Ovary (tissue), 10 donors: ENCODE data around the gene SOAT1. TPM values are rescaled to one million over a fixed set of nuclear protein-coding genes. Genes with fewer than 3 reads are reported as not detected.
"Not testable (repeated sequence)": the region's sequence is repeated elsewhere in the genome, so short reads cannot be mapped to it uniquely, and the experiment has no call there.

ENCODE experiments used
- DNase-seq, 5 donors: peaks; one replicate each; pipeline ENCODE4 v3.0.0-alpha.2; 2019 to 2020
- H3K27ac ChIP-seq, 2 donors: fragments of 200-600 bp; one replicate each; pipeline versions ENCODE4 v1.5.1 to v1.8.0; 2019 to 2022
- H3K27me3 ChIP-seq: fragments of 200-600 bp; one replicate; pipeline ENCODE4 v1.8.0; 2022
- H3K36me3 ChIP-seq: fragments of 200-600 bp; sonication (generic); one replicate; pipeline ENCODE4 v1.5.1; 2019
- H3K4me1 ChIP-seq: one replicate; pipeline ENCODE4 v1.8.1; 2013; ENCODE audit warnings: mild to moderate bottlenecking, moderate library complexity; ENCODE audit not compliant: insufficient read depth
- H3K4me3 ChIP-seq: fragments of 200-600 bp; sonication (generic); one replicate; pipeline ENCODE4 v1.5.1; 2017
- H3K9me3 ChIP-seq, 2 donors: fragments of 200-600 bp in 1 of 2; sonication (generic) in 1 of 2; one replicate each; pipeline versions ENCODE4 v1.5.1 to v1.8.1; 2013 to 2019; ENCODE audit warnings: mild to moderate bottlenecking in 1 of 2, moderate library complexity in 1 of 2
- CTCF ChIP-seq, 3 donors: fragments of 450-650 bp in 2 of 3; fragments of 200-600 bp in 1 of 3; IDR thresholded peaks; one replicate each; pipeline versions ENCODE4 v1.5.1 to v1.8.0; 2016 to 2022; ENCODE audit warnings: antibody characterized with exemption in 3 of 3, mild to moderate bottlenecking in 1 of 3
- EP300 ChIP-seq: sonication (generic); formaldehyde crosslinking; IDR thresholded peaks from one replicate; pipeline ENCODE4 v1.6.1; 2017; ENCODE audit warnings: antibody characterized with exemption
- POLR2A ChIP-seq: fragments of 450-650 bp; IDR thresholded peaks from one replicate; pipeline ENCODE4 v1.6.1; 2017; ENCODE audit warnings: antibody characterized with exemption, mild to moderate bottlenecking, moderate library complexity
- WGBS, 3 donors: extraction: QIAGEN DNeasy Blood & Tissue Kit in 1 of 3; methylation state at CpG; one replicate each; pipeline versions ENCODE4 v1.1.5 to v1.1.7; 2013 to 2017; 5-methylcytosine and 5-hydroxymethylcytosine counted together
- intact Hi-C, 4 donors: fragments of 100-400 bp; cut with DNase I; formaldehyde crosslinking; loops; one replicate each; pipeline versions ENCODE4 v1.11.0 to v1.15.1; 2022 to 2023
- long read RNA-seq, 3 donors: library from polyadenylated mRNA in 2 of 3; unstranded in 2 of 3; transcript quantifications; one replicate each; pipeline ENCODE4 v2.0.0 and lab custom pipeline, GENCODE V29; 2021 to 2026
- polyA plus RNA-seq, 2 donors: library from polyadenylated mRNA; stranded (reverse); fragments of 200-250 nt in 1 of 2; fragments of 350-450 nt in 1 of 2; fragmentation: Illumina TruSeq in 1 of 2; extraction: RNeasy Lipid Tissue Mini Kit (QIAGEN cat#74804) in 1 of 2; gene quantifications; one replicate each; pipeline ENCODE4 v1.2.3, GENCODE V29; 2013 to 2014
- total RNA-seq, 7 donors: library from RNA; depleted of rRNA in 2 of 7; stranded (reverse); fragments of >200 nt in 2 of 7; fragmentation: NEBNext Ultra II Directional in 3 of 7; extraction: Animal tissue kit (Norgen Biotek cat#: 25700) in 3 of 7; gene quantifications; one replicate each; pipeline versions ENCODE4 v1.1.0 to v1.2.4, GENCODE V29; 2016 to 2023
- donor health status: DM: no; HTN: no; CAD: no; lungs with moderate emphysema.
- donor health status: DM: no; HTN: no; CAD: no.
- donor health status: Bipolar disorder and iron deficiency.
- donor health status: DM: yes; HTN: yes; CAD: no.
- donor health status: DM: no; HTN: no; CAD: no.
- donor health status: DM: yes; HTN: yes; CAD: no.

Gene SOAT1
- 10 to 100 TPM in 6 of 7 donors, 1 to 10 TPM in 1; 9.3 to 55.3 (median 35.8) TPM for total RNA-seq
- polyA plus RNA-seq = 10 to 100 TPM in 1 of 2 donors, 1 to 10 TPM in 1; 6.8 to 48.5 TPM
- long read RNA-seq, donor 1, full-length matches to known transcripts = 29 of 38 reads
- long read RNA-seq, donor 1, partial matches to known transcripts = 2 of 38 reads
- long read RNA-seq, donor 1, other reads (novel, unspliced or antisense) = 7 of 38 reads
- long read RNA-seq, donor 2, full-length matches to known transcripts = 4 of 4 reads
- long read RNA-seq, donor 2, partial matches to known transcripts = 0 of 4 reads
- long read RNA-seq, donor 2, other reads (novel, unspliced or antisense) = 0 of 4 reads
- long read RNA-seq, donor 3, full-length matches to known transcripts = 15 of 19 reads
- long read RNA-seq, donor 3, partial matches to known transcripts = 3 of 19 reads
- long read RNA-seq, donor 3, other reads (novel, unspliced or antisense) = 1 of 19 reads

GRCh38 chr1:179293340-179294327 is at the start of gene SOAT1:
Gene SOAT1, plus strand, starts transcription at chr1:179293797. Its CDS starts 8,888 bp downstream, at chr1:179302685.
- DNase-seq = peak; percentile 94 to 96 (median 95)
- no peaks in the 10 kb centered on the region for H3K36me3 ChIP-seq
- H3K9me3 ChIP-seq = no peaks in the 10 kb centered on the region
- peak; percentile 79 for TF ChIP-seq POLR2A
- TF ChIP-seq EP300 = no peak
- TF ChIP-seq CTCF (IDR thresholded peaks at IDR 0.05) = peak in 1 of 3 donors; percentile 23
- peak within 1 kb of the TSS; percentile 71 for H3K4me3 ChIP-seq
- intact Hi-C loops = loop anchor here in 1 of 4 donors (2.0 kb wide), 1 partner anchor 73 kb away; no protein-coding TSS in a partner anchor
- H3K4me1 ChIP-seq = peaks cover 2% of the 10 kb centered on the region
- H3K27ac ChIP-seq = peak within 1 kb of the TSS; percentile 93 to 96
- 0 to 1% (median 0%) methylated on average over 52 to 71 of the region's 71 CpGs for WGBS, 3 donors
- H3K27me3 ChIP-seq = no peaks in the 10 kb centered on the region

- not testable (repeated sequence) for H3K27ac ChIP-seq, H3K27me3 ChIP-seq, H3K9me3 ChIP-seq, H3K36me3 ChIP-seq, H3K4me1 ChIP-seq, DNase-seq, H3K4me3 ChIP-seq
- intact Hi-C loops = loop anchor here in 1 of 4 donors (5.0 kb wide), 1 partner anchor 117 kb away; no protein-coding TSS in a partner anchor
- 82 to 85% (median 82%) methylated on average over 2 of the region's 2 CpGs for WGBS, 3 donors
Measured at GRCh38 chr1:179245426-179245825, 48.2 kb upstream of the SOAT1 start.

GRCh38 chr1:179247923-179248322 is 45.7 kb upstream of the SOAT1 start:
- no peak overlapping the region for H3K4me3 ChIP-seq
- no peaks in the 10 kb centered on the region for H3K36me3 ChIP-seq
- no peaks in the 10 kb centered on the region for H3K9me3 ChIP-seq
- H3K4me1 ChIP-seq = no peaks in the 10 kb centered on the region
- intact Hi-C loops = loop anchor here in 1 of 4 donors (5.0 kb wide), 1 partner anchor 114 kb away; no protein-coding TSS in a partner anchor
- 78 to 88% (median 82%) methylated on average over 9 of the region's 9 CpGs for WGBS, 3 donors
- no peak for TF ChIP-seq POLR2A
- TF ChIP-seq EP300 = no peak
- TF ChIP-seq CTCF (IDR thresholded peaks at IDR 0.05) = no peak
- no peak overlapping the region for H3K27ac ChIP-seq
- H3K27me3 ChIP-seq = no peaks in the 10 kb centered on the region
- DNase-seq = no peak

GRCh38 chr1:179251675-179252074 is 41.9 kb upstream of the SOAT1 start:
- no peak for TF ChIP-seq CTCF (IDR thresholded peaks at IDR 0.05)
- TF ChIP-seq EP300 = no peak
- no peak for TF ChIP-seq POLR2A
- no peaks in the 10 kb centered on the region for H3K36me3 ChIP-seq
- no peak overlapping the region for H3K4me3 ChIP-seq
- no peaks in the 10 kb centered on the region for H3K9me3 ChIP-seq
- no peak overlapping the region for H3K27ac ChIP-seq
- no peaks in the 10 kb centered on the region for H3K4me1 ChIP-seq
- WGBS, 3 donors = 0 to 37% (median 10%) methylated on average over 1 of the region's 1 CpG
- DNase-seq = no peak
- no peaks in the 10 kb centered on the region for H3K27me3 ChIP-seq
- intact Hi-C loops = no loop called here
